Measurements from ENCODE around the gene BSND. TPM values are rescaled to one million over a fixed set of nuclear protein-coding genes. Genes with fewer than 3 reads are reported as not detected.
A peak's percentile ranks its signal among the peaks of the same experiment; 100 is the strongest.

Gene BSND
- total RNA-seq, 1 experiment from 2014 or later, result not detected

GRCh38 chr1:55037733-55038551, 39.2 kb downstream of the BSND start:
- Histone ChIP-seq H3K9ac (ENCODE audit: low read length) (no peak overlapping the region), H3K27ac (ENCODE audit: low read length) (no peak overlapping the region), H3K9me2 (replicated peaks; ENCODE audit: low read length) (no peaks in the 10 kb centered on the region), H2AFZ (ENCODE audit: low read length) (no peak overlapping the region), H3K4me1 (ENCODE audit: insufficient read depth, low read length) (peaks cover 11% of the 10 kb centered on the region; the same call in 1 of the 2 replicates), H3K4me3 (ENCODE audit: low read length) (no peak overlapping the region), H3K79me2 (ENCODE audit: low read length) (no peaks in the 10 kb centered on the region), H3K4me2 (ENCODE audit: low read length) (no peak overlapping the region), H3K9me3 (ENCODE audit: low read length) (no peaks in the 10 kb centered on the region), H3K36me3 (ENCODE audit: low read depth, low read length) (no peaks in the 10 kb centered on the region), H3F3A (ENCODE audit: low read length, unreplicated experiment) (no peaks in the 10 kb centered on the region), H4K20me1 (ENCODE audit: low read length) (no peaks in the 10 kb centered on the region), H3K27me3 (ENCODE audit: low read length) (peaks cover 8% of the 10 kb centered on the region)
- CTCF ChIA-PET, result no interaction called here
- no peak for DNase-seq
- POLR2A ChIA-PET (ENCODE audit: unreplicated experiment), result no interaction called here
- TF ChIP-seq CTCF (conservative IDR thresholded peaks at IDR 0.05; ENCODE audit: low read depth, low read length), result no peak
- no peak for TF ChIP-seq EZH2phosphoT487 (IDR thresholded peaks at IDR 0.05; ENCODE audit: borderline replicate concordance, low read length)
- no peak for TF ChIP-seq EZH2 (IDR thresholded peaks at IDR 0.05; ENCODE audit: low read length, unreplicated experiment)
- intact Hi-C loops (cut with micrococcal nuclease), result no loop called here
- ATAC-seq, result no peak
- no TSS peak for BruUV-seq (replicated peaks)

- peaks cover 8% of the 10 kb centered on the region for H3K27me3 ChIP-seq (ENCODE audit: low read length)
- ATAC-seq, result no peak
- no peaks in the 10 kb centered on the region for H3K9me2 ChIP-seq (replicated peaks; ENCODE audit: low read length)
- POLR2A ChIA-PET (ENCODE audit: unreplicated experiment), result no interaction called here
- H3K4me2 ChIP-seq (ENCODE audit: low read length), result no peak overlapping the region
- no peak for DNase-seq
- no peak overlapping the region for H3K9ac ChIP-seq (ENCODE audit: low read length)
- H4K20me1 ChIP-seq (ENCODE audit: low read length), result no peaks in the 10 kb centered on the region
- no peak overlapping the region for H2AFZ ChIP-seq (ENCODE audit: low read length)
- CTCF ChIA-PET, result no interaction called here
- BruUV-seq (replicated peaks), result no TSS peak
- intact Hi-C loops (cut with micrococcal nuclease), result no loop called here
- peaks cover 11% of the 10 kb centered on the region; the same call in 1 of the 2 replicates for H3K4me1 ChIP-seq (ENCODE audit: insufficient read depth, low read length)
- H3K79me2 ChIP-seq (ENCODE audit: low read length), result no peaks in the 10 kb centered on the region
- no peaks in the 10 kb centered on the region for H3K36me3 ChIP-seq (ENCODE audit: low read depth, low read length)
- no peak overlapping the region for H3K27ac ChIP-seq (ENCODE audit: low read length)
- H3F3A ChIP-seq (ENCODE audit: low read length, unreplicated experiment), result no peaks in the 10 kb centered on the region
- TF ChIP-seq EZH2phosphoT487 (IDR thresholded peaks at IDR 0.05; ENCODE audit: borderline replicate concordance, low read length) (no peak), CTCF (conservative IDR thresholded peaks at IDR 0.05; ENCODE audit: low read depth, low read length) (no peak), EZH2 (IDR thresholded peaks at IDR 0.05; ENCODE audit: low read length, unreplicated experiment) (no peak)
- no peak overlapping the region for H3K4me3 ChIP-seq (ENCODE audit: low read length)
- no peaks in the 10 kb centered on the region for H3K9me3 ChIP-seq (ENCODE audit: low read length)
Observed at GRCh38 chr1:55038552-55038838, 39.8 kb downstream of the BSND start.

- Histone ChIP-seq H3K27ac (ENCODE audit: low read length) (no peak overlapping the region), H4K20me1 (ENCODE audit: low read length) (no peaks in the 10 kb centered on the region), H3K9me3 (ENCODE audit: low read length) (no peaks in the 10 kb centered on the region), H3K79me2 (ENCODE audit: low read length) (no peaks in the 10 kb centered on the region), H3K4me1 (ENCODE audit: insufficient read depth, low read length) (peaks cover 11% of the 10 kb centered on the region; the same call in 1 of the 2 replicates), H3K4me2 (ENCODE audit: low read length) (peak overlapping the region; percentile 92), H3K4me3 (ENCODE audit: low read length) (peak overlapping the region; percentile 73; the same call in 1 of the 2 replicates), H3K36me3 (ENCODE audit: low read depth, low read length) (no peaks in the 10 kb centered on the region), H3K9ac (ENCODE audit: low read length) (no peak overlapping the region), H3F3A (ENCODE audit: low read length, unreplicated experiment) (no peaks in the 10 kb centered on the region), H3K27me3 (ENCODE audit: low read length) (peaks cover 8% of the 10 kb centered on the region), H2AFZ (ENCODE audit: low read length) (peak overlapping the region; percentile 77), H3K9me2 (replicated peaks; ENCODE audit: low read length) (no peaks in the 10 kb centered on the region)
- ChIA-PET CTCF (no interaction called here), POLR2A (ENCODE audit: unreplicated experiment) (no interaction called here)
- BruUV-seq (replicated peaks), result no TSS peak
- TF ChIP-seq EZH2 (IDR thresholded peaks at IDR 0.05; ENCODE audit: low read length, unreplicated experiment), result no peak
- TF ChIP-seq EZH2phosphoT487 (IDR thresholded peaks at IDR 0.05; ENCODE audit: borderline replicate concordance, low read length), result no peak
- TF ChIP-seq CTCF (conservative IDR thresholded peaks at IDR 0.05; ENCODE audit: low read depth, low read length), result no peak
- intact Hi-C loops (cut with micrococcal nuclease), result no loop called here
- ATAC-seq, result no peak
- no peak for DNase-seq
Observed at GRCh38 chr1:55038974-55039341, 40.2 kb downstream of the BSND start.

All from PC-3 (cell line).